Dedifferentiated amniotic fluid mesenchymal stem cell (primary cell): Measurements from ENCODE around the gene FRMPD1.

ENCODE experiments used
- DNase-seq: peaks from one replicate; pipeline ENCODE4 v3.0.0-alpha.2; 2016; ENCODE audit errors: extremely low spot score

Gene FRMPD1

DNA sequence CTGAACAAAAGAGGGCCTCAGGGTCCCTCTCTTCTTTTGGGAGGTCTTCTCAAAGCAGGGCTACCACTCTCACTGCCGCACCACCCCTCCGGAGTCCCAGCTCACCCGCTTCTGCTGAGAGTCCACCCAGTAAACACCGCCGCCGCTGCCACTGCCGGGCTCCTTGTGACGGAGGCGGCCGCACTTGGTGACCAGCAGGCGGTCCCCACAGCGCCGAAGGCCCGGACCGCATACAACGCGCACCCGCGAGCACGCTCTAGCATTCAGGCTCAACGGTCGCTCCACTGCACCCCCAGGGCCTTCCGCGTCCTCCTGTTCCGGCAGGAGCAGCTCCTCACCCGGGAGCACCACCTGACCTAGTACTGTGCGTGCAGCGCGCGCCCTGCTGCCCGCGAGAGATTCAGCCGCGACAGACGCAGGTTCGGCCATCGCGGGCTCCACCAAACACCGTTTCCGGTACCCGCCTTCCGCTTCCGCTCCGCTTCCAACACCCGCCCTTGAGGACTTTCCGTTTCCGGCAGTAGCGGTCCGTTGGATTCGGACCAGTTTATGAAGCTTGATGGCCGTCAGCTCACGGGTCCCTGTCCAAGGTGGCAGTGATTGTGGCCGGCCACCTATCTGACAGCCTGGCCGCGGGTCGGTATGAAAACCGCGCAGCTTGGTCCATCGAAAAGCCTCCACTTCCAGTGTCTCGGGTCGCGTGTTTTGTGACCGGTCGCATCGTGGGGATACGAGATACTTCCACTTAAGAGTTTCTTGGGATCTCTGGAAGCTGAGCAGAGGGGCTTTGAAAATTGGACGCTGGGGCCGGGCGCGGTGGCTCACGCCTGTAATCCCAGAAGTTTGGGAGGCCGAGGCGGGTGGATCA, 134.1 kb downstream of the FRMPD1 start, which contains the start of gene EXOSC3:
Gene EXOSC3 (minus strand): TSS at position 449 of the 868 bp plus-strand sequence. CDS start 20 bp downstream, at position 429.
- DNase-seq, result peak; percentile 93

DNA sequence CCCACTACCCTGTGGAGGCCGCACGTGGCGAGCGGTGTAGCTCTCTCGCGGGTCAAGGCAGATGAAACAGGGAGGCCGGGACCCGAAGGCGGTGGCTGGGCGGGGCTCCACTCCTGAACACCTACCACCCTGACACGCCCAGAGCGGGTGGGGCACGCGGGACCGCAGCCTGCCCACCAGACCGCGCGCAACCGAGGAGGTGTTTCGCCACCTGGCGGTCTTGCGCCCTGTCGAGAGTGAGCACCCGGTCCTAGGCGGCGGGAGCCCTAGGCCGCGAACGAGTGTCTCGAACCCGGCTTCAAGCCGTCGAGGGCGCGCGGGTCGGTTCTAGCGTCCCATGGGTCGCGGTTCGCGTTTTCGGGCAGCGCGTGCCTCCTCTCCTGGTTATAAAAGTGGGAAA, 136.3 kb downstream of the FRMPD1 start:
- no peak for DNase-seq

DNA sequence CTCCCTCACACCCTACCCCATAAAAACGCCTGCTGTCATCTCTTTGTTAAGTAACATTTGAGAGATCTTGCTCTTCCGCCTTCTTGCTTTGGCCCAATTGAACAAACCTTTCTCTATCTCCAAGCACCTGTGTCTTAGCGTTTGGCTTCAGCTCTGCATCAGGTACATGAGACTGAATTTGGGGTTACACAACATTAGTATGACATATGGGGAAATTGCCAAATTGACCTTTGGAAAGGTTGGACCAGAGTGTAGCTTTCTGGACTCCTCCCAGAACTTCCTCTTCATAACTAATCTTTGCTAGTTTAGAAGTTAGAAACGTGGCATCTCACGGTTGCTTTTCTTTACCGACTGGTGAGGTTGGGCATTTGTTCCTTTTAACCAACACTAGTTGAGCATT, 137.6 kb downstream of the FRMPD1 start:
- DNase-seq, result no peak

DNA sequence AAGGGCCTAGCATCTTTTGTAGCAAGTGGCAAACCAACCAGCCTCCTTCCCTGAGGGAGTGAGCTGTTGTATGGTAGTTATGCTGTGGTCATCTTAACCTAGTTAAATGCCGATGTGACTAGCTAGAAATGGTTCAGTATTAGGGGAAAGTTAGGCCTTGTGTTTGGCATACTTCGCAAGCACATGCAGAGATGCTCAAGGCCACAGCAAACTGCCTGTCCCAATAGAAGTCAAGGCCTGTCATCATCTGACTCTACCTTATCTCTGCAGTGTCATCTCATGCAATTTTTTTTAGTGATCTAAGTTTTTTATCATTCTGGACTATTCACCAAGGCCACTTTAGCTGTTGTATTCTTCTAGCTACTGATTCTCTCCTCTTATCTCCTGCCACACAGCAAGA, 139.3 kb downstream of the FRMPD1 start:
- DNase-seq, result no peak

DNA sequence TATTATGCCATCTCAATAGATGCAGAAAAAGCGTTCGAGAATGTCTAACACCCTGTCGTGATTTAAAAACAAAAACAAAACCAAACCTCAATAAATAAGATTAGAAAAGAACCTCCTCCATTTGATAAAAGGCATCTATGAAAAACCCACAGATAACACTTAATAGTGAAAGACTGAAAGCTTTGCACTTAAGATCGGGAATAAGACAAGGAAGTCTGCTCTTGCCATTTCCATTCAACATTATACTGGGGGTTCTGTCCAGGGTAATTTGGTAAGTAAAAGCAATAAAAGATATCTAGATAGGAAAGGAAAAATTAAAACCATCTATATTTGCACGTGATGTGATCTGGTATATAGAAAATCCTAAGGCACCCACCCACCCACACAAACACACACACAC, 141.4 kb downstream of the FRMPD1 start:
- no peak for DNase-seq

DNA sequence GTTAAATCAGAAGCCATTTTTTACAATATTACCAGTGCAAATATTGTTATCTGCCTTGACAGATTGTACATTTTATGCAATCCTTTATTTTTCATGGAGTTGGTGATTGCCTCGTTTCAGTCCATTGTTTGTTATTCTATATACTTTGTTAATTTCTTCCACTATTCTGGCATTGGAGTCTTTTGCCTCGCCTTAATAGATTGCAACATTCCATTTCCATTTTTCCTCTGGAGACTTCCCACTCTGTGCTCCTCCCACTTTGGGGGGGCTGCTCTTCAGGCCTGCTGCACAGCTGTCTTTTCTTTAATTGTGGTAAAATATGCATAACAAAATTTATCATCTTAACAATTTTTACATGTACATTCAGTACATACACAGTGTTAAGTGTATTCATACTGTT, 145.5 kb downstream of the FRMPD1 start:
- DNase-seq, result no peak
